ENCODE measurements around the gene GCH1.
"Not testable (repeated sequence)": the region's sequence is repeated elsewhere in the genome, so short reads cannot be mapped to it uniquely, and the experiment has no call there.

The GCH1 gene

GRCh38 chr14:54870154-54871090, 32.2 kb downstream of the GCH1 start:
- DNase-seq (ENCODE audit: extremely low read depth in 1 of 2, low read depth in 1 of 2) = not testable (repeated sequence)

- DNase-seq (ENCODE audit: extremely low read depth in 1 of 2, low read depth in 1 of 2) = no peak
These were observed 35.6 kb downstream of the GCH1 start for GRCh38 chr14:54867011-54867410.

- DNase-seq (ENCODE audit: extremely low read depth in 1 of 2, low read depth in 1 of 2) = no peak
These were observed 36.0 kb downstream of the GCH1 start for GRCh38 chr14:54866588-54866987.

GRCh38 chr14:54864526-54864925, 38.1 kb downstream of the GCH1 start:
- no peak for DNase-seq (ENCODE audit: extremely low read depth in 1 of 2, low read depth in 1 of 2)

- no peak for DNase-seq (ENCODE audit: extremely low read depth in 1 of 2, low read depth in 1 of 2)
These were observed 44.8 kb downstream of the GCH1 start for GRCh38 chr14:54857830-54858269.

GRCh38 chr14:54856152-54856551, 46.5 kb downstream of the GCH1 start:
- DNase-seq (ENCODE audit: extremely low read depth in 1 of 2, low read depth in 1 of 2) = no peak

- no peak for DNase-seq (ENCODE audit: extremely low read depth in 1 of 2, low read depth in 1 of 2)
These were observed 48.4 kb downstream of the GCH1 start for GRCh38 chr14:54854181-54854580.

GRCh38 chr14:54853339-54853738, 49.3 kb downstream of the GCH1 start:
- DNase-seq (ENCODE audit: extremely low read depth in 1 of 2, low read depth in 1 of 2) = no peak

- no peak for DNase-seq (ENCODE audit: extremely low read depth in 1 of 2, low read depth in 1 of 2)
These were observed 50.4 kb downstream of the GCH1 start for GRCh38 chr14:54852215-54852614.

GRCh38 chr14:54848910-54849309, 53.7 kb downstream of the GCH1 start:
- DNase-seq (ENCODE audit: extremely low read depth in 1 of 2, low read depth in 1 of 2) = no peak

- DNase-seq (ENCODE audit: extremely low read depth in 1 of 2, low read depth in 1 of 2) = no peak
These were observed 57.0 kb downstream of the GCH1 start for GRCh38 chr14:54845641-54846040.

- DNase-seq (ENCODE audit: extremely low read depth in 1 of 2, low read depth in 1 of 2) = no peak
These were observed 58.1 kb downstream of the GCH1 start for GRCh38 chr14:54844479-54844878.

- DNase-seq (ENCODE audit: extremely low read depth in 1 of 2, low read depth in 1 of 2) = no peak
These were observed 61.8 kb downstream of the GCH1 start for GRCh38 chr14:54840798-54841197.

- DNase-seq (ENCODE audit: extremely low read depth in 1 of 2, low read depth in 1 of 2) = no peak
These were observed 62.3 kb downstream of the GCH1 start for GRCh38 chr14:54840336-54840735.

GRCh38 chr14:54839701-54840119, 62.9 kb downstream of the GCH1 start:
- DNase-seq (ENCODE audit: extremely low read depth in 1 of 2, low read depth in 1 of 2) = no peak

- DNase-seq (ENCODE audit: extremely low read depth in 1 of 2, low read depth in 1 of 2) = no peak
These were observed 63.6 kb downstream of the GCH1 start for GRCh38 chr14:54838931-54839512.

- no peak for DNase-seq (ENCODE audit: extremely low read depth in 1 of 2, low read depth in 1 of 2)
These were observed 65.0 kb downstream of the GCH1 start for GRCh38 chr14:54837508-54838149.

GRCh38 chr14:54836231-54836630, 66.4 kb downstream of the GCH1 start:
- no peak for DNase-seq (ENCODE audit: extremely low read depth in 1 of 2, low read depth in 1 of 2)

GRCh38 chr14:54834727-54835126, 67.9 kb downstream of the GCH1 start:
- DNase-seq (ENCODE audit: extremely low read depth in 1 of 2, low read depth in 1 of 2) = no peak

GRCh38 chr14:54834081-54834480, 68.5 kb downstream of the GCH1 start:
- no peak for DNase-seq (ENCODE audit: extremely low read depth in 1 of 2, low read depth in 1 of 2)

GRCh38 chr14:54830650-54831049, 72.0 kb downstream of the GCH1 start:
- DNase-seq (ENCODE audit: extremely low read depth in 1 of 2, low read depth in 1 of 2) = no peak
